Panc1 (cell line): ENCODE results near the gene KCND3.

ENCODE experiments used
- POLR2AphosphoS5 ChIP-seq: IDR thresholded peaks from 2 replicates; pipeline ENCODE4 v1.6.1; 2012; ENCODE audit warnings: mild to moderate bottlenecking, low read depth, low read length, moderate library complexity
- REST ChIP-seq, 2 experiments: IDR thresholded peaks; 2 replicates each; pipeline ENCODE4 v1.6.1; 2011 to 2012; ENCODE audit warnings: low read depth in 2 of 2, control low read depth in 1 of 2, low read length in 1 of 2, mild to moderate bottlenecking in 1 of 2, moderate library complexity in 1 of 2; ENCODE audit not compliant: insufficient read depth in 1 of 2
- TCF7L2 ChIP-seq: IDR thresholded peaks from 2 replicates; pipeline ENCODE4 v1.6.1; 2011; ENCODE audit warnings: mild to moderate bottlenecking, low read depth, low read length, inconsistent platforms
- TF ChIP-seq, protein P1 (sequence below): fragments of 450-650 bp; IDR thresholded peaks from 2 replicates; pipeline ENCODE4 v1.5.1; 2017; ENCODE audit warnings: mild to moderate bottlenecking

DNA sequence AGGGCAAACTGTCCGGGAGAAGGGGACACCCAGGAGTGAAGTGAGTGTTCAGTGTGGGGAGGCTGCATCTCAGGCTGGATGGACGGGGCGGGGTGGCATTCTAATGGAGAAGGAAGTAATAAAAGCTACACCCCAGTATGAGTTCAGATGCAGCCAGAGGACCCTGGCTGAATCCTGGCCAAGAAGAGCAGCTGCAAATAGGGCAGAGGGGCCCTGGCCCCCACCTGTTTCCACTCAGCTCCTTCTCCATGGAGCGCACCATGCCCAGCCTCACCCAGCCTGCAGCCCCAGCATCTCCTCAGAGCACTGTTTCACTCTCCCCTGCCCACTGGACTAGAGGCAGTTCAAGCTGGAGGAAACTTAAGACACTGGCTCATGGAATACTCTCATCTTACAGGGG, 46.4 kb downstream of the KCND3 start:
- TF ChIP-seq, protein P1, sequence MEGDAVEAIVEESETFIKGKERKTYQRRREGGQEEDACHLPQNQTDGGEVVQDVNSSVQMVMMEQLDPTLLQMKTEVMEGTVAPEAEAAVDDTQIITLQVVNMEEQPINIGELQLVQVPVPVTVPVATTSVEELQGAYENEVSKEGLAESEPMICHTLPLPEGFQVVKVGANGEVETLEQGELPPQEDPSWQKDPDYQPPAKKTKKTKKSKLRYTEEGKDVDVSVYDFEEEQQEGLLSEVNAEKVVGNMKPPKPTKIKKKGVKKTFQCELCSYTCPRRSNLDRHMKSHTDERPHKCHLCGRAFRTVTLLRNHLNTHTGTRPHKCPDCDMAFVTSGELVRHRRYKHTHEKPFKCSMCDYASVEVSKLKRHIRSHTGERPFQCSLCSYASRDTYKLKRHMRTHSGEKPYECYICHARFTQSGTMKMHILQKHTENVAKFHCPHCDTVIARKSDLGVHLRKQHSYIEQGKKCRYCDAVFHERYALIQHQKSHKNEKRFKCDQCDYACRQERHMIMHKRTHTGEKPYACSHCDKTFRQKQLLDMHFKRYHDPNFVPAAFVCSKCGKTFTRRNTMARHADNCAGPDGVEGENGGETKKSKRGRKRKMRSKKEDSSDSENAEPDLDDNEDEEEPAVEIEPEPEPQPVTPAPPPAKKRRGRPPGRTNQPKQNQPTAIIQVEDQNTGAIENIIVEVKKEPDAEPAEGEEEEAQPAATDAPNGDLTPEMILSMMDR: no peak
- TF ChIP-seq POLR2AphosphoS5: no peak
- no peak for TF ChIP-seq TCF7L2
- TF ChIP-seq REST (IDR thresholded peaks at IDR 0.05; ENCODE audit: insufficient read depth in 1 of 2, low read depth in 2 of 2, low read length in 1 of 2): no peak
